ENCODE results near the gene TMEFF2.

The TMEFF2 gene

GRCh38 chr2:191983591-191983990, 211.1 kb downstream of the TMEFF2 start:
- no peak for DNase-seq (ENCODE audit: low read depth)
- no peak overlapping the region for H3K4me3 ChIP-seq (ENCODE audit: low read depth, low read length)
- TF ChIP-seq MAX (IDR thresholded peaks at IDR 0.05; ENCODE audit: low read depth, low read length) (no peak), CTCF (IDR thresholded peaks at IDR 0.05; ENCODE audit: low read depth, low read length) (no peak), MYC (IDR thresholded peaks at IDR 0.05; ENCODE audit: low read depth, low read length) (no peak), POLR2A (IDR thresholded peaks at IDR 0.05; ENCODE audit: extremely low read depth, insufficient read length) (no peak)

- no peak for TF ChIP-seq MAX (IDR thresholded peaks at IDR 0.05; ENCODE audit: low read depth, low read length)
- TF ChIP-seq POLR2A (IDR thresholded peaks at IDR 0.05; ENCODE audit: extremely low read depth, insufficient read length) = no peak
- no peak for TF ChIP-seq MYC (IDR thresholded peaks at IDR 0.05; ENCODE audit: low read depth, low read length)
- no peak for TF ChIP-seq CTCF (IDR thresholded peaks at IDR 0.05; ENCODE audit: low read depth, low read length)
- no peak for DNase-seq (ENCODE audit: low read depth)
- no peak overlapping the region for H3K4me3 ChIP-seq (ENCODE audit: low read depth, low read length)
These were observed 211.5 kb downstream of the TMEFF2 start for GRCh38 chr2:191983186-191983585.

GRCh38 chr2:191981706-191982105, 213.0 kb downstream of the TMEFF2 start:
- DNase-seq (ENCODE audit: low read depth) = no peak
- TF ChIP-seq POLR2A (IDR thresholded peaks at IDR 0.05; ENCODE audit: extremely low read depth, insufficient read length) (no peak), CTCF (IDR thresholded peaks at IDR 0.05; ENCODE audit: low read depth, low read length) (no peak), MAX (IDR thresholded peaks at IDR 0.05; ENCODE audit: low read depth, low read length) (no peak), MYC (IDR thresholded peaks at IDR 0.05; ENCODE audit: low read depth, low read length) (no peak)
- H3K4me3 ChIP-seq (ENCODE audit: low read depth, low read length) = no peak overlapping the region

GRCh38 chr2:191980483-191980882, 214.2 kb downstream of the TMEFF2 start:
- H3K4me3 ChIP-seq (ENCODE audit: low read depth, low read length) = no peak overlapping the region
- no peak for DNase-seq (ENCODE audit: low read depth)
- TF ChIP-seq CTCF (IDR thresholded peaks at IDR 0.05; ENCODE audit: low read depth, low read length) = no peak
- TF ChIP-seq POLR2A (IDR thresholded peaks at IDR 0.05; ENCODE audit: extremely low read depth, insufficient read length) = no peak
- TF ChIP-seq MAX (IDR thresholded peaks at IDR 0.05; ENCODE audit: low read depth, low read length) = no peak
- TF ChIP-seq MYC (IDR thresholded peaks at IDR 0.05; ENCODE audit: low read depth, low read length) = no peak

GRCh38 chr2:191979221-191979730, 215.5 kb downstream of the TMEFF2 start:
- H3K4me3 ChIP-seq (ENCODE audit: low read depth, low read length) = no peak overlapping the region
- DNase-seq (ENCODE audit: low read depth) = no peak
- TF ChIP-seq CTCF (IDR thresholded peaks at IDR 0.05; ENCODE audit: low read depth, low read length) (no peak), MYC (IDR thresholded peaks at IDR 0.05; ENCODE audit: low read depth, low read length) (no peak), MAX (IDR thresholded peaks at IDR 0.05; ENCODE audit: low read depth, low read length) (no peak), POLR2A (IDR thresholded peaks at IDR 0.05; ENCODE audit: extremely low read depth, insufficient read length) (no peak)

Data from NB4 (cell line).